DND-41 (cell line): Measurements from ENCODE around the gene APOLD1.

Experiments
- ATAC-seq: fragments of 200-7000 bp; cut with Tn5 transposase; 3 replicates; pipeline ENCODE4 v1.9.1; 2021; ENCODE audit warnings: low read depth; ENCODE audit not compliant: insufficient read depth
- DNase-seq: peaks from one replicate; pipeline ENCODE4 v3.0.0-alpha.2; 2020
- H2AFZ ChIP-seq: 2 replicates; pipeline ENCODE4 v1.6.0; 2012; ENCODE audit warnings: low read depth, low read length
- H3K27ac ChIP-seq: 2 replicates; pipeline ENCODE4 v1.5.1; 2012; ENCODE audit warnings: low read length, inconsistent platforms
- H3K27me3 ChIP-seq: fragments of 200-600 bp; sonication (generic); 2 replicates; pipeline ENCODE4 v1.6.0; 2012; ENCODE audit warnings: low read length, mild to moderate bottlenecking, inconsistent platforms; ENCODE audit not compliant: insufficient read depth, poor library complexity
- H3K36me3 ChIP-seq: 2 replicates; pipeline ENCODE4 v1.5.1; 2012; ENCODE audit warnings: low read length, inconsistent platforms; ENCODE audit not compliant: insufficient read depth
- H3K4me1 ChIP-seq: 2 replicates; pipeline ENCODE4 v1.5.1; 2012; ENCODE audit warnings: mild to moderate bottlenecking, low read length; ENCODE audit not compliant: insufficient read depth
- H3K4me2 ChIP-seq: 2 replicates; pipeline ENCODE4 v1.6.0; 2012; ENCODE audit warnings: mild to moderate bottlenecking, moderate library complexity, low read length, inconsistent platforms; ENCODE audit not compliant: insufficient read depth
- H3K4me3 ChIP-seq, 2 experiments: fragments of 200-600 bp in 1 of 2; shearing (Covaris generic) in 1 of 2; 2 replicates each; pipeline ENCODE4 v1.5.1; 2012 to 2016; ENCODE audit warnings: inconsistent platforms in 2 of 2, low read length in 2 of 2, mild to moderate bottlenecking in 2 of 2, low read depth in 1 of 2, moderate library complexity in 1 of 2
- H3K79me2 ChIP-seq: 2 replicates; pipeline ENCODE4 v1.6.0; 2012; ENCODE audit warnings: low read length, inconsistent platforms; ENCODE audit not compliant: insufficient read depth
- H3K9ac ChIP-seq: 2 replicates; pipeline ENCODE4 v1.6.0; 2012; ENCODE audit warnings: low read depth, mild to moderate bottlenecking, inconsistent platforms, low read length, moderate library complexity
- H3K9me3 ChIP-seq: 2 replicates; pipeline ENCODE4 v1.5.1; 2012; ENCODE audit warnings: low read length, moderate library complexity, mild to moderate bottlenecking, inconsistent platforms; ENCODE audit not compliant: insufficient read depth, severe bottlenecking
- H4K20me1 ChIP-seq: 2 replicates; pipeline ENCODE4 v1.6.0; 2012; ENCODE audit warnings: low read length; ENCODE audit not compliant: insufficient read depth
- CTCF ChIP-seq: IDR thresholded peaks from 2 replicates; pipeline ENCODE4 v1.5.1; 2012; ENCODE audit warnings: borderline replicate concordance, low read length, moderate library complexity, mild to moderate bottlenecking; ENCODE audit not compliant: poor library complexity, severe bottlenecking; ENCODE audit errors: extremely low read depth
- EZH2 ChIP-seq: IDR thresholded peaks from 3 replicates; pipeline ENCODE4 v1.6.1; 2012; ENCODE audit warnings: borderline replicate concordance, low read depth, mild to moderate bottlenecking, moderate library complexity, low read length, inconsistent platforms; ENCODE audit not compliant: severe bottlenecking

APOLD1 gene

GRCh38 chr12:12786706-12787601 lies 1.5 kb downstream of the APOLD1 start:
- H3K27me3 ChIP-seq = no peaks in the 10 kb centered on the region
- H3K27ac ChIP-seq = peak overlapping the region; percentile 91
- TF ChIP-seq CTCF (no peak), EZH2 (no peak)
- peaks cover 7% of the 10 kb centered on the region for H3K79me2 ChIP-seq
- peaks cover 40% of the 10 kb centered on the region for H3K4me1 ChIP-seq
- H2AFZ ChIP-seq = peak overlapping the region; percentile 99
- peak; percentile 88 for ATAC-seq
- peak overlapping the region; percentile 87 for H3K9ac ChIP-seq
- no peaks in the 10 kb centered on the region for H4K20me1 ChIP-seq
- peak overlapping the region; percentile 99 for H3K4me2 ChIP-seq
- H3K4me3 ChIP-seq = peak overlapping the region; percentile 56 to 81
- H3K36me3 ChIP-seq = no peaks in the 10 kb centered on the region
- DNase-seq = peak; percentile 74
- no peaks in the 10 kb centered on the region for H3K9me3 ChIP-seq

- Histone ChIP-seq H3K36me3 (no peaks in the 10 kb centered on the region), H3K27ac (no peak overlapping the region), H4K20me1 (no peaks in the 10 kb centered on the region), H3K9me3 (no peaks in the 10 kb centered on the region), H3K4me3 (0 out of 4 replicates have a peak overlapping the region, but pooled peaks of 1 of the 2 experiments have one; percentile 81), H3K4me2 (peak overlapping the region; percentile 99), H3K4me1 (peaks cover 40% of the 10 kb centered on the region), H3K9ac (0 out of 2 replicates have a peak overlapping the region, but pooled peaks have one; percentile 87), H3K79me2 (peaks cover 7% of the 10 kb centered on the region), H3K27me3 (no peaks in the 10 kb centered on the region), H2AFZ (peak overlapping the region; percentile 5; the same call in 1 of the 2 replicates)
- DNase-seq = peak; percentile 6
- TF ChIP-seq CTCF (no peak), EZH2 (no peak)
- no peak for ATAC-seq
Measured at GRCh38 chr12:12788131-12788530, 2.7 kb downstream of the APOLD1 start.

GRCh38 chr12:12788675-12789368 lies 3.4 kb downstream of the APOLD1 start:
- Histone ChIP-seq H3K4me2 (no peak overlapping the region; the same call in 1 of the 2 replicates), H3K4me1 (peaks cover 40% of the 10 kb centered on the region), H4K20me1 (no peaks in the 10 kb centered on the region), H3K27me3 (no peaks in the 10 kb centered on the region), H3K79me2 (peaks cover 7% of the 10 kb centered on the region), H3K27ac (no peak overlapping the region), H3K4me3 (no peak overlapping the region), H3K9ac (no peak overlapping the region), H3K36me3 (no peaks in the 10 kb centered on the region), H2AFZ (peak overlapping the region; percentile 44), H3K9me3 (no peaks in the 10 kb centered on the region)
- ATAC-seq (peak; percentile 72), DNase-seq (peak; percentile 63)
- TF ChIP-seq EZH2 = no peak
- peak; percentile 83 for TF ChIP-seq CTCF
